ENCODE data around the gene TNFRSF21.

GRCh38 chr6:47263268-47263667 lies 46.4 kb downstream of the TNFRSF21 start:
- TF ChIP-seq, protein P1, sequence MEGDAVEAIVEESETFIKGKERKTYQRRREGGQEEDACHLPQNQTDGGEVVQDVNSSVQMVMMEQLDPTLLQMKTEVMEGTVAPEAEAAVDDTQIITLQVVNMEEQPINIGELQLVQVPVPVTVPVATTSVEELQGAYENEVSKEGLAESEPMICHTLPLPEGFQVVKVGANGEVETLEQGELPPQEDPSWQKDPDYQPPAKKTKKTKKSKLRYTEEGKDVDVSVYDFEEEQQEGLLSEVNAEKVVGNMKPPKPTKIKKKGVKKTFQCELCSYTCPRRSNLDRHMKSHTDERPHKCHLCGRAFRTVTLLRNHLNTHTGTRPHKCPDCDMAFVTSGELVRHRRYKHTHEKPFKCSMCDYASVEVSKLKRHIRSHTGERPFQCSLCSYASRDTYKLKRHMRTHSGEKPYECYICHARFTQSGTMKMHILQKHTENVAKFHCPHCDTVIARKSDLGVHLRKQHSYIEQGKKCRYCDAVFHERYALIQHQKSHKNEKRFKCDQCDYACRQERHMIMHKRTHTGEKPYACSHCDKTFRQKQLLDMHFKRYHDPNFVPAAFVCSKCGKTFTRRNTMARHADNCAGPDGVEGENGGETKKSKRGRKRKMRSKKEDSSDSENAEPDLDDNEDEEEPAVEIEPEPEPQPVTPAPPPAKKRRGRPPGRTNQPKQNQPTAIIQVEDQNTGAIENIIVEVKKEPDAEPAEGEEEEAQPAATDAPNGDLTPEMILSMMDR (IDR thresholded peaks at IDR 0.05) = no peak
- TF ChIP-seq POLR2A (IDR thresholded peaks at IDR 0.05) = no peak
